GM12878 (cell line): ENCODE results near the gene GPRIN1.

ENCODE experiments used
- ETV6 ChIP-seq, 2 experiments: fragments of 450-650 bp in 1 of 2; IDR thresholded peaks in 1 of 2; conservative IDR thresholded peaks in 1 of 2; 2 replicates each; pipeline ENCODE4 v1.6.1; 2014; ENCODE audit warnings: antibody characterized with exemption in 1 of 2, borderline replicate concordance in 1 of 2, low read depth in 1 of 2, mild to moderate bottlenecking in 1 of 2, moderate library complexity in 1 of 2
- MXI1 ChIP-seq: fragments of 150-350 bp; IDR thresholded peaks from 2 replicates; pipeline ENCODE4 v1.6.1; 2011; ENCODE audit warnings: low read depth, mild to moderate bottlenecking, inconsistent platforms, low read length, improper control_type of control experiment
- MYC ChIP-seq: IDR thresholded peaks from 2 replicates; pipeline ENCODE4 v1.6.1; 2011; ENCODE audit warnings: mild to moderate bottlenecking, low read length, moderate library complexity, inconsistent platforms; ENCODE audit not compliant: insufficient read depth, insufficient replicate concordance, insufficient read length, severe bottlenecking
- NBN ChIP-seq: fragments of 450-650 bp; IDR thresholded peaks from 2 replicates; pipeline ENCODE4 v1.6.1; 2016
- USF1 ChIP-seq: IDR thresholded peaks from 2 replicates; pipeline ENCODE4 v1.6.1; 2011; ENCODE audit warnings: borderline replicate concordance, low read depth, mild to moderate bottlenecking, moderate library complexity, mixed read lengths, low read length; ENCODE audit not compliant: insufficient read depth; ENCODE audit errors: extremely low read length
- TF ChIP-seq, protein P1 (sequence below), 3 experiments: IDR thresholded peaks in 2 of 3; conservative IDR thresholded peaks in 1 of 3; 2 replicates each; pipeline ENCODE4 v1.5.1; 2011; ENCODE audit warnings: low read depth in 3 of 3, low read length in 3 of 3, mild to moderate bottlenecking in 3 of 3, control low read depth in 2 of 3, moderate library complexity in 2 of 3, inconsistent platforms in 1 of 3, mixed read lengths in 1 of 3; ENCODE audit not compliant: control insufficient read depth in 2 of 3, insufficient read depth in 1 of 3; ENCODE audit errors: extremely low read depth in 1 of 3

DNA sequence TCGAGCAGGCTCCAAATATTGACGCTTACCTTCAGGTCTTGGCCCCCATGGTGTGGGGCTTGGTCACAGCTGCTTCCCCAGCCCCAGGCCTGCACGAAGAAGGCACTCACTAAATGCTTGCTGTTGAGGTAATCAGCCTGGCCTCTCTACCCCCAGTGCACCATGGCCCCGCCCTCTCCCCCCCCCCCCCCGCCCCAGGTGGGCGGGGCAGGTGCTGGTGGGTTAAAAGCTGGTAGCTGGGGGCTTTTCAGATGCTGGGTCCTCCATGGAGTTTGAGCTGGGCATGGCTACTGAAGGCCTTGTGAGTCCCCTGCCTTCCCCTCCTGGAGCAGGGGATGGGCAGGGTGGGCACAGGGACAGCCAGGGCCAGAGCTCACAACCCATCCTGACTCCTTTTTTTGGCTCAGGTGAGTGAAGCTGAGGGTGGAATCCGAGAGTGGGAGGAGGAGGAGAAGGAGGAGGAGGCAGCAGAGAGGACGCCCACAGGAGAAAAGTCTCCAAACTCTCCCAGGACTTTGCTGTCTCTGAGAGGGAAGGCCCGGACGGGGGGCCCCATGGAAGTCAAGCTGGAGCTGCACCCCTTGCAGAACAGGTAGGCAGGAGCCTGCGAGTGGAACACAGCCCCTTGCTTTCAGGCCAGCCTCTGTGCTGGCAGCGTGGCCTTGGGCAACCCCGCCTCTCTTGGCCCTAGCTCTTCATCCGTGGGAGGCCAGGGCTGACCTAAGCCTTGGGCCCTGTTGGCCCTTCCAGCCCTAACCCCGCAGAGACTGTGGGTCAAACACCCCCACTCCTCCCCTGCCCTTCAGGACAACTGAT is 32.9 kb upstream of the GPRIN1 start:
- TF ChIP-seq ETV6 (conservative IDR thresholded peaks at IDR 0.05 in 1 of 2, IDR thresholded peaks at IDR 0.05 in 1 of 2; ENCODE audit: borderline replicate concordance in 1 of 2, low read depth in 1 of 2), result no peak
- TF ChIP-seq, protein P1, sequence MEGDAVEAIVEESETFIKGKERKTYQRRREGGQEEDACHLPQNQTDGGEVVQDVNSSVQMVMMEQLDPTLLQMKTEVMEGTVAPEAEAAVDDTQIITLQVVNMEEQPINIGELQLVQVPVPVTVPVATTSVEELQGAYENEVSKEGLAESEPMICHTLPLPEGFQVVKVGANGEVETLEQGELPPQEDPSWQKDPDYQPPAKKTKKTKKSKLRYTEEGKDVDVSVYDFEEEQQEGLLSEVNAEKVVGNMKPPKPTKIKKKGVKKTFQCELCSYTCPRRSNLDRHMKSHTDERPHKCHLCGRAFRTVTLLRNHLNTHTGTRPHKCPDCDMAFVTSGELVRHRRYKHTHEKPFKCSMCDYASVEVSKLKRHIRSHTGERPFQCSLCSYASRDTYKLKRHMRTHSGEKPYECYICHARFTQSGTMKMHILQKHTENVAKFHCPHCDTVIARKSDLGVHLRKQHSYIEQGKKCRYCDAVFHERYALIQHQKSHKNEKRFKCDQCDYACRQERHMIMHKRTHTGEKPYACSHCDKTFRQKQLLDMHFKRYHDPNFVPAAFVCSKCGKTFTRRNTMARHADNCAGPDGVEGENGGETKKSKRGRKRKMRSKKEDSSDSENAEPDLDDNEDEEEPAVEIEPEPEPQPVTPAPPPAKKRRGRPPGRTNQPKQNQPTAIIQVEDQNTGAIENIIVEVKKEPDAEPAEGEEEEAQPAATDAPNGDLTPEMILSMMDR (IDR thresholded peaks at IDR 0.05 in 2 of 3, conservative IDR thresholded peaks at IDR 0.05 in 1 of 3; ENCODE audit: control insufficient read depth in 2 of 3, extremely low read depth in 1 of 3, insufficient read depth in 1 of 3, low read depth in 3 of 3, low read length in 3 of 3), result no peak
- TF ChIP-seq USF1, result no peak
- TF ChIP-seq MYC, result no peak
- no peak for TF ChIP-seq NBN
- no peak for TF ChIP-seq MXI1
